Measurements from ENCODE around the gene ADAMTS17.

The ADAMTS17 gene

GRCh38 chr15:100061944-100062343, 279.8 kb downstream of the ADAMTS17 start:
- DNase-seq = no peak

- peak; percentile 38 for DNase-seq
Observed at GRCh38 chr15:100060276-100060926, 281.4 kb downstream of the ADAMTS17 start.

GRCh38 chr15:100059521-100059920, 282.3 kb downstream of the ADAMTS17 start:
- DNase-seq = no peak

- DNase-seq = no peak
Observed at GRCh38 chr15:100059094-100059493, 282.7 kb downstream of the ADAMTS17 start.

GRCh38 chr15:100058458-100058857, 283.3 kb downstream of the ADAMTS17 start:
- DNase-seq = no peak

GRCh38 chr15:100057281-100057680, 284.5 kb downstream of the ADAMTS17 start:
- DNase-seq = no peak

- DNase-seq = no peak
Observed at GRCh38 chr15:100056411-100057072, 285.2 kb downstream of the ADAMTS17 start.

GRCh38 chr15:100055821-100056220, 286.0 kb downstream of the ADAMTS17 start:
- no peak for DNase-seq

- DNase-seq = no peak
Observed at GRCh38 chr15:100054539-100054938, 287.2 kb downstream of the ADAMTS17 start.

GRCh38 chr15:100053474-100054121, 288.2 kb downstream of the ADAMTS17 start:
- no peak for DNase-seq

- no peak for DNase-seq
Observed at GRCh38 chr15:100052716-100053473, 288.9 kb downstream of the ADAMTS17 start.

GRCh38 chr15:100050877-100051786, 290.6 kb downstream of the ADAMTS17 start:
- no peak for DNase-seq

GRCh38 chr15:100049936-100050876, 291.6 kb downstream of the ADAMTS17 start:
- DNase-seq = no peak

- DNase-seq = no peak
Observed at GRCh38 chr15:100049483-100049882, 292.3 kb downstream of the ADAMTS17 start.

- no peak for DNase-seq
Observed at GRCh38 chr15:100048736-100049135, 293.0 kb downstream of the ADAMTS17 start.

GRCh38 chr15:100043692-100044091, 298.1 kb downstream of the ADAMTS17 start:
- DNase-seq = no peak

GRCh38 chr15:100043068-100043641, 298.6 kb downstream of the ADAMTS17 start:
- no peak for DNase-seq

- no peak for DNase-seq
Observed at GRCh38 chr15:100042558-100042957, 299.2 kb downstream of the ADAMTS17 start.

GRCh38 chr15:100041127-100041828, 300.5 kb downstream of the ADAMTS17 start:
- no peak for DNase-seq

GRCh38 chr15:100039994-100040393, 301.8 kb downstream of the ADAMTS17 start:
- no peak for DNase-seq
